Endothelial cell of umbilical vein (primary cell): ENCODE data around the gene MLX. TPM values are rescaled to one million over a fixed set of nuclear protein-coding genes. Genes with fewer than 3 reads are reported as not detected.

Experiments
- BruUV-seq: library from RNA; stranded (reverse); fragments of 400-500 nt; replicated peaks from 2 replicates; lab custom pipeline; 2021; lab: Mats Ljungman, UMichigan
- CTCF ChIA-PET: fragments of 300-600, 350-600 bp; sonication (Branson Sonifier 250); formaldehyde crosslinking; loops from one replicate; lab custom pipeline; 2021; ENCODE audit warnings: antibody characterized with exemption, inconsistent platforms; lab: Charles Lee
- POLR2A ChIA-PET: fragments of 300-600, 350-600 bp; sonication (Branson Sonifier 250); formaldehyde crosslinking; loops from one replicate; lab custom pipeline; 2021; ENCODE audit warnings: antibody characterized with exemption, inconsistent platforms; lab: Charles Lee
- DNase-seq: peaks from one replicate; pipeline ENCODE4 v3.0.0-alpha.2; 2011; ENCODE audit warnings: low read depth, low spot score
- FAIRE-seq: peaks from 2 replicates; lab custom pipeline; 2011; peaks lifted over from hg19 to GRCh38; lab: Jason Lieb, UNC
- H2AFZ ChIP-seq: 2 replicates; pipeline ENCODE4 v1.6.0; 2012; ENCODE audit warnings: low read depth, low read length, control low read depth, inconsistent platforms
- H3K27ac ChIP-seq: 2 replicates; pipeline ENCODE4 v1.5.1; 2011; ENCODE audit warnings: low read depth, mild to moderate bottlenecking, control low read depth, low read length, moderate library complexity; ENCODE audit not compliant: insufficient read depth
- H3K27me3 ChIP-seq, 2 experiments: 2 replicates each; pipeline versions ENCODE4 v1.6.0 to v1.6.1; 2011; ENCODE audit warnings: low read length in 2 of 2, mixed read lengths in 1 of 2; ENCODE audit not compliant: control insufficient read depth in 2 of 2, insufficient read depth in 2 of 2
- H3K36me3 ChIP-seq, 2 experiments: 2 replicates in 1 of 2; 3 replicates in 1 of 2; pipeline ENCODE4 v1.5.1; 2011; ENCODE audit warnings: low read length in 2 of 2, mild to moderate bottlenecking in 1 of 2, moderate library complexity in 1 of 2; ENCODE audit not compliant: control insufficient read depth in 2 of 2, insufficient read depth in 2 of 2; ENCODE audit errors: extremely low read depth in 1 of 2
- H3K4me1 ChIP-seq: 3 replicates; pipeline ENCODE4 v1.5.1; 2011; ENCODE audit warnings: mild to moderate bottlenecking, low read length; ENCODE audit not compliant: control insufficient read depth, insufficient read depth; ENCODE audit errors: extremely low read depth
- H3K4me2 ChIP-seq: 2 replicates; pipeline ENCODE4 v1.6.1; 2011; ENCODE audit warnings: low read length, control low read depth, mixed read lengths; ENCODE audit not compliant: insufficient read depth
- H3K4me3 ChIP-seq, 3 experiments: fragments of 200-600 bp in 1 of 3; sonication (generic), shearing (Covaris generic) in 1 of 3; replicated peaks in 1 of 3; 2 replicates each; pipeline ENCODE4 v1.5.1; 2011 to 2016; ENCODE audit warnings: control low read depth in 3 of 3, low read length in 3 of 3, mild to moderate bottlenecking in 2 of 3, inconsistent platforms in 1 of 3, low read depth in 1 of 3, moderate library complexity in 1 of 3; ENCODE audit not compliant: insufficient read depth in 1 of 3
- H3K79me2 ChIP-seq: 2 replicates; pipeline ENCODE4 v1.6.0; 2012; ENCODE audit warnings: low read length, inconsistent platforms; ENCODE audit not compliant: control insufficient read depth, insufficient read depth
- H3K9ac ChIP-seq: replicated peaks from 2 replicates; pipeline ENCODE3; 2011; ENCODE audit warnings: low read length, control low read depth; ENCODE audit not compliant: insufficient read depth; ENCODE audit errors: extremely low read depth
- H3K9me1 ChIP-seq: replicated peaks from 3 replicates; pipeline ENCODE4 v1.6.0; 2011; ENCODE audit warnings: mild to moderate bottlenecking, low read length; ENCODE audit not compliant: control insufficient read depth, insufficient read depth; ENCODE audit errors: extremely low read depth
- H3K9me3 ChIP-seq: replicated peaks from 2 replicates; pipeline ENCODE4 v1.5.1; 2012; ENCODE audit warnings: low read length, inconsistent platforms; ENCODE audit not compliant: control insufficient read depth, insufficient read depth
- H4K20me1 ChIP-seq: replicated peaks from 2 replicates; pipeline ENCODE3; 2011; ENCODE audit warnings: mild to moderate bottlenecking, low read length; ENCODE audit not compliant: control insufficient read depth, insufficient read depth; ENCODE audit errors: extremely low read depth
- CTCF ChIP-seq, 2 donors: IDR thresholded peaks; 1 replicate in 1 of 2; 2 replicates in 1 of 2; pipeline ENCODE4 v1.5.1; 2011; ENCODE audit warnings: low read length in 2 of 2, mild to moderate bottlenecking in 2 of 2, moderate library complexity in 2 of 2, control low read depth in 1 of 2, inconsistent platforms in 1 of 2, low read depth in 1 of 2; ENCODE audit not compliant: insufficient read depth in 1 of 2; ENCODE audit errors: extremely low read depth in 1 of 2
- GATA2 ChIP-seq: IDR thresholded peaks from 2 replicates; pipeline ENCODE4 v1.7.0; 2011; ENCODE audit warnings: low read depth, mild to moderate bottlenecking, moderate library complexity, mixed read lengths, low read length; ENCODE audit not compliant: insufficient read length, insufficient read depth
- MAX ChIP-seq: IDR thresholded peaks from 2 replicates; pipeline ENCODE4 v1.6.1; 2011; ENCODE audit not compliant: insufficient read depth, insufficient read length
- POLR2A ChIP-seq: IDR thresholded peaks from 2 replicates; pipeline ENCODE4 v1.6.1; 2012; ENCODE audit warnings: low read depth, mild to moderate bottlenecking, control low read depth, low read length
- dilution Hi-C: fragments of 300-500 bp; cut with MboI; formaldehyde crosslinking; loops from one replicate; pipeline ENCODE4 v1.15.0; 2019; ENCODE audit warnings: low sequenced_read_pairs; ENCODE audit not compliant: extremely low pct_ligation_motif_present
- intact Hi-C: fragments of 100-400 bp; cut with micrococcal nuclease; formaldehyde crosslinking; loops from one replicate; pipeline ENCODE4 v1.10.0; 2022
- polyA plus RNA-seq, 4 experiments: library from polyadenylated mRNA; depleted of rRNA in 3 of 4; stranded (reverse) in 3 of 4; unstranded in 1 of 4; fragments of >200 nt; gene quantifications; 2 replicates each; pipeline versions ENCODE4 v1.2.1 to v1.2.3, GENCODE V29; 2011 to 2012; ENCODE audit warnings: missing spikeins in 1 of 4
- total RNA-seq: library from RNA; stranded (reverse); gene quantifications from 2 replicates; pipeline ENCODE4 v1.2.3, GENCODE V29; 2021

The MLX gene
- total and polyA plus RNA-seq, 2 donors (not counting 3 experiments of a cell fraction or from before 2014, with no cell fraction given) = 40.3 to 42.7 TPM

GRCh38 chr17:42520540-42520951, 46.4 kb upstream of the MLX start:
- TSS peak; percentile 65 for BruUV-seq
- Histone ChIP-seq H3K36me3 (no peaks in the 10 kb centered on the region), H3K79me2 (no peaks in the 10 kb centered on the region), H4K20me1 (no peaks in the 10 kb centered on the region), H3K4me3 (no peak overlapping the region), H2AFZ (no peak overlapping the region), H3K4me2 (peak overlapping the region; percentile 48), H3K9ac (peak overlapping the region; percentile 97), H3K27me3 (no peaks in the 10 kb centered on the region), H3K9me3 (no peaks in the 10 kb centered on the region), H3K9me1 (no peaks in the 10 kb centered on the region), H3K4me1 (peaks cover 58% of the 10 kb centered on the region), H3K27ac (peak overlapping the region; percentile 100)
- intact Hi-C loops = loop anchor here (10.0 kb wide), 2 partner anchors 386 to 496 kb away; partner anchors contain the start of gene NKIRAS2
- POLR2A ChIA-PET = interaction anchor here (0.9 to 4.5 kb wide), 8 partner anchors 16 to 208 kb away, joined by 4 to 38 read pairs (median 6); partner anchors contain the start of genes CAVIN1, NAGLU and STAT3
- CTCF ChIA-PET = interaction anchor here (0.9 to 5.4 kb wide), 14 partner anchors 10 to 336 kb away, joined by 3 to 190 read pairs (median 4); partner anchors contain the start of genes CAVIN1, NAGLU and STAT3
- peak; percentile 24 to 48 for TF ChIP-seq CTCF (IDR thresholded peaks at IDR 0.05; ENCODE audit: extremely low read depth in 1 of 2, insufficient read depth in 1 of 2, low read depth in 1 of 2, low read length in 2 of 2)
- TF ChIP-seq MAX = no peak
- dilution Hi-C loops = loop anchor here (25.0 kb wide), 1 partner anchor 183 kb away; no protein-coding TSS in a partner anchor
- DNase-seq = no peak
- no peak for FAIRE-seq

- H3K9ac ChIP-seq = peak overlapping the region; percentile 97
- no peaks in the 10 kb centered on the region for H3K27me3 ChIP-seq
- peak overlapping the region; percentile 100 for H3K27ac ChIP-seq
- TF ChIP-seq GATA2 (no peak), POLR2A (no peak)
- CTCF ChIA-PET = interaction anchor here (1.1 to 5.4 kb wide), 7 partner anchors 27 to 299 kb away, joined by 3 to 190 read pairs (median 9); partner anchors contain the start of gene STAT3
- no peaks in the 10 kb centered on the region for H3K36me3 ChIP-seq
- dilution Hi-C loops (loop anchor here (25.0 kb wide), 1 partner anchor 184 kb away; no protein-coding TSS in a partner anchor), intact Hi-C loops (loop anchor here (10.0 kb wide), 2 partner anchors 386 to 496 kb away; partner anchors contain the start of gene NKIRAS2)
- peak overlapping the region; percentile 48 for H3K4me2 ChIP-seq
- DNase-seq = peak; percentile 39
- no peak overlapping the region for H3K4me3 ChIP-seq
- BruUV-seq = no TSS peak
- H3K4me1 ChIP-seq = peaks cover 59% of the 10 kb centered on the region
- H3K79me2 ChIP-seq = no peaks in the 10 kb centered on the region
- H3K9me1 ChIP-seq = no peaks in the 10 kb centered on the region
- no peaks in the 10 kb centered on the region for H4K20me1 ChIP-seq
- H2AFZ ChIP-seq = no peak overlapping the region
- POLR2A ChIA-PET = interaction anchor here (1.7 to 4.5 kb wide), 3 partner anchors 98 to 209 kb away, joined by 5 to 38 read pairs (median 17); partner anchors contain the start of gene CAVIN1
- FAIRE-seq = no peak
- no peaks in the 10 kb centered on the region for H3K9me3 ChIP-seq
These were observed 45.9 kb upstream of the MLX start for GRCh38 chr17:42521036-42521435.
